A673 (cell line): ENCODE measurements around the gene SP6.

ENCODE experiments used
- CTCF ChIP-seq: fragments of 300-800, 200-600 bp; sonication (generic); conservative IDR thresholded peaks from 2 replicates; pipeline ENCODE4 v1.5.1; 2017; ENCODE audit warnings: low read depth, mild to moderate bottlenecking, antibody characterized with exemption, low read length, moderate library complexity, mixed read lengths
- EZH2 ChIP-seq: fragments of 200-600 bp; sonication (generic); IDR thresholded peaks from 2 replicates; pipeline ENCODE4 v1.6.1; 2017; ENCODE audit warnings: borderline replicate concordance, low read depth, mild to moderate bottlenecking, mixed read lengths, antibody characterized with exemption, low read length; ENCODE audit not compliant: poor library complexity, severe bottlenecking

- TF ChIP-seq CTCF (no peak), EZH2 (no peak)
Observed at GRCh38 chr17:47848198-47848513, 2.8 kb downstream of the SP6 start.
